ENCODE results near the gene LRRC8D.

DNA sequence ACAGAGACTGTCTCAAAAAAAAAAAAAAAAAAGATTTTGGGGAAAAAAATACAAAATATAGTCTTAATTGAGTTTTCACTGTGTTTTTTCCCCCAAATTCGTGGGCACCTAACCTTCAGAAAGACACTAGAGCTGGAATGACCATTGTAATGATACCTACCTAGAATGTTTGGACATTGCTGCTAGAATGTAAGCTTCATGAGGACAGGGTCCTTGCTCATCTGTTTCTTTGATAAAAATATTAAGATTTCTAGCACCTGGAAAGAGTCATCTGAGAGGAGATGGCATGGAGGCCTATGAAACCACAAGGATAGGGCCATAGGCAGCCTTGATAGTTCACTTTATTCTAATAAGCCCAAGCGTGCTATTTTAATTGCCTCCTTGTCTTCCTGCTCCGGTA is 6.5 kb downstream of the LRRC8D start:
- TF ChIP-seq, protein P1, sequence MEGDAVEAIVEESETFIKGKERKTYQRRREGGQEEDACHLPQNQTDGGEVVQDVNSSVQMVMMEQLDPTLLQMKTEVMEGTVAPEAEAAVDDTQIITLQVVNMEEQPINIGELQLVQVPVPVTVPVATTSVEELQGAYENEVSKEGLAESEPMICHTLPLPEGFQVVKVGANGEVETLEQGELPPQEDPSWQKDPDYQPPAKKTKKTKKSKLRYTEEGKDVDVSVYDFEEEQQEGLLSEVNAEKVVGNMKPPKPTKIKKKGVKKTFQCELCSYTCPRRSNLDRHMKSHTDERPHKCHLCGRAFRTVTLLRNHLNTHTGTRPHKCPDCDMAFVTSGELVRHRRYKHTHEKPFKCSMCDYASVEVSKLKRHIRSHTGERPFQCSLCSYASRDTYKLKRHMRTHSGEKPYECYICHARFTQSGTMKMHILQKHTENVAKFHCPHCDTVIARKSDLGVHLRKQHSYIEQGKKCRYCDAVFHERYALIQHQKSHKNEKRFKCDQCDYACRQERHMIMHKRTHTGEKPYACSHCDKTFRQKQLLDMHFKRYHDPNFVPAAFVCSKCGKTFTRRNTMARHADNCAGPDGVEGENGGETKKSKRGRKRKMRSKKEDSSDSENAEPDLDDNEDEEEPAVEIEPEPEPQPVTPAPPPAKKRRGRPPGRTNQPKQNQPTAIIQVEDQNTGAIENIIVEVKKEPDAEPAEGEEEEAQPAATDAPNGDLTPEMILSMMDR (IDR thresholded peaks at IDR 0.05; ENCODE audit: low read depth, low read length): no peak
- TF ChIP-seq POLR2A (IDR thresholded peaks at IDR 0.05; ENCODE audit: extremely low read depth, insufficient read length) (no peak), MYC (IDR thresholded peaks at IDR 0.05; ENCODE audit: low read depth, low read length) (no peak)
- TF ChIP-seq, protein P2, sequence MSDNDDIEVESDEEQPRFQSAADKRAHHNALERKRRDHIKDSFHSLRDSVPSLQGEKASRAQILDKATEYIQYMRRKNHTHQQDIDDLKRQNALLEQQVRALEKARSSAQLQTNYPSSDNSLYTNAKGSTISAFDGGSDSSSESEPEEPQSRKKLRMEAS (IDR thresholded peaks at IDR 0.05; ENCODE audit: low read depth, low read length): no peak
